HG02642 (cell line): ENCODE results near the gene FBXO33.

ENCODE experiments used
- ATAC-seq: cut with Tn5 transposase; IDR thresholded peaks from one replicate; pipeline ENCODE4 v1.9.1; 2021; ENCODE audit warnings: mild to moderate bottlenecking; ENCODE audit not compliant: unreplicated experiment, poor library complexity

Gene FBXO33

DNA sequence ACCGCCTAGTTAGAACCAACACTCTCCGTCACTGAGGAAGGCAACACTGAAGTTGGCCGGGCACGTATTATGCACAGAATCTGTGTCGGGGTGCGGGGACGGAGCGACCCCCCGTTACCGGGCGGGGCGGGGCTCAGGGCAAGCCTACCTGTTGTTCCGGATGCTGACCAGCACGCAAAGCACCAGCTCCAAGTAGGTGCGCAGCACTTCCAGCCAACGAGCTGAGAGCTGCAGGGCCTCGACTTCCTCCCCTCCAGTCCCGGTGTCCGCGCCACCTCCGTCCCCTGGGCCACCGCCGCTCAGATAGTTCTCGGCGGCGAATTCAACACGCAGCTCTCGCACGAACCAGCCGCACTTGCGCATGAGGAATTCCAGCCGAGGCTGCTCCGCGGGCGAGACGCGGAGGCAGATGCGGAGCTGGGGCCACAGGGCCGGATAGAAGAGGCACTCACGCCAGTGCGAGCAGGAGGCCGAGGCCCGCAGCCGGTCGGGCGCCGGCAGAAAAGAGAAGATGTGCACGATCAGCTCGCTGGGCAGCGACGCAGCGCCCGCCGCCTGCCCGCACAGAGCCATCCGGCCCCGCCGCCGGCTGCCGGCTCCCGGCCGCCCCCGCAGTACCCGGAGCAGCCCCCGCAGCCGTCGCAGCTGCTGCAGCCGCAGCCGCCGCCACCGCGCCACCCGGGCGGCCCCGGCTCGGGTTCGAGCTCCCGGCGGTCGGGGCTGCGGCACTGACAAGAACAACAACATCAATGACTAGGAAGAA, 636 bp downstream of the FBXO33 start:
- peak; percentile 21 for ATAC-seq

- no peak for ATAC-seq
Observed at GRCh38 chr14:39430762-39431415, 1.3 kb downstream of the FBXO33 start.

GRCh38 chr14:39428118-39428517, 4.1 kb downstream of the FBXO33 start:
- no peak for ATAC-seq

DNA sequence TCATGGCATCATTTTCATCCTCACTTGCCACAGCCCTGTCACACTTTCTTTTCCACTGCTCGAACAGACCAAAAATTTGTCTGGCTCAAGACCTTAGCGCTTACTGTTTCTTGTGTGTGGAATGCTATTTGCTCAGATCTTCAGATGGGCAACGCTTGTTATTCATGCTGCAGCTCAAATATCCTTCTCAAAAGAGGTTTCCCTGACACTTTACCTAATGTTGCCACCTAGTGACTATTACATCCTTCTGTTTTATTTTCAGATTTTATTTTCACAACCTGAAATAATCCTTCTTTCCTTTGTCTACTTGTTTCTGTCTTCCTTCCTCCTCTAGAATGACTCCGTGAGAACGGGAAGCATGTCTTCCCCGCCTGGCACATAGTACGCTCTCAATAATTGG, 5.6 kb downstream of the FBXO33 start:
- no peak for ATAC-seq

DNA sequence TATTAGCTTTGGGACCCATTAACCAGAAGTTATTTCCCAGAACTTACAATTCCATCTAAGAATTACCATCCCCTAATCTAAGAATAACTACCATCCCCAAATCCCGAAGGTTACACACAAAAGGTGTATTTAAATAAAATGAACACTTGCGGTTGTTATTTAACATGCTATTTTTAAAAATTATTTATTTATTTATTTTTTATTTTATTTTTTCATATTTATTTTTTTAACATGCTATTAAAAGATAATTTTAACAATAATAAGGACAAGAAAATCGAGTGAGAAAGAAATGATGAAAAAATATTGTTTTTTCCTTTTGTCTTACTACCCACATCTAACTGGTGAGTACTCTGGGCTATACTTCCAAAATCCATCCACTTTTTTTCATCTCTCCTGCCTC, 6.3 kb downstream of the FBXO33 start:
- no peak for ATAC-seq

GRCh38 chr14:39423793-39424192, 8.4 kb downstream of the FBXO33 start:
- no peak for ATAC-seq

- ATAC-seq, result no peak
Observed at GRCh38 chr14:39422243-39422642, 10.0 kb downstream of the FBXO33 start.

DNA sequence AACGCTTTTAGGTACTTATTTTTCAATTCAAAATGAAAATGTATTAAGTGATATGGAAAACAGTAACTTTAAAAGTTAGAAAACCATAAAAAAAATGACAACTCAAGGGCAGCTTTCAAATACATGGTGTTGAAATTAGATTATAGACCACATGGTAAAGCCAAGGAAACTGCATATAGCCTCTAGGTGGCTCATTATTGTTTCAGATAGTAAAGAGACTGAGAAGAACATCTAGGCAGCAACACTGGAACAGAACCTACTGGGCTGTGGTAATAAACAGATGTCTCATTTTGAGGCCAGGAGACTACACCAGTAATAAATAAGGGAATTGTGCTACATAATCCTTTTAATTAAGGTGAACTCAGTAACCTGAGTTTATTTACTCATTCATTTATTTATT, 13.0 kb downstream of the FBXO33 start:
- no peak for ATAC-seq

DNA sequence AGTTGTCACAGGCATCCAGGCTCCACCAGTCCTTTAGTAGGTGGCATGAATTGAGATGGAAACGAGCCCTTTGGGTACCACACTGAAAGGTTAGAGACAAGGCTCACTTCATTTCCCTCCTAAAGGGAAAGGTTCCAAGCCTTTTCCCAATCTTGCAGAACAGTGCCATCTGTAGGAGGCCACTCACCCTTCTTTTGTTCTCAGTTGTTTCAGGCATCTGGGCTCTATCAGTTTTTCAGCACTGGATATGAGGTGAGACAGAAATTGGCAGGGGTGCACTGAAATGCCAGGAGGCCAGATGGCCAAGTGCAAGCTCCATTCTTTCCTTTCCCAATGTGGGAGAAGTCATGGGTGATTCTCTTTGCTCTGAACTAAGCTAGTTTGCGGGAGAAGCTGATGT, 15.2 kb downstream of the FBXO33 start:
- ATAC-seq, result no peak

DNA sequence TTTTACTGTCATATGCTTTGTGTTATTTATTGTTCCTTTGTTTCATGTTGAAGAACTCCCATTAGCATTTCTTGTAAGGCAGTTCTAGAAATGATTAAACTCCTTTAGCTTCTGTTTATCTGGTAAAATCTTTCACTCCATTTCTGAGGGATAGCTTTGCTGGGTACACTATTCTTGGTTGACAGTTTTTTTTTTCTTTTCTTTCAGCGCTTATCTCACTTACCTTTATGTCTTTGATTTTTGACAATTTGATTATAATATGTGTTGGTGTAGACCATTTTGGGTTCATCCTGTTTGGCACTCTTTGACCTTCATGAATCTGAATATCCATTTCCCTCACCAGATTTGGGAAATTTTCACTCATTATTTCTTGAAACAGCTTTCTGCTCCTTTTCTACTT, 16.2 kb downstream of the FBXO33 start:
- no peak for ATAC-seq

DNA sequence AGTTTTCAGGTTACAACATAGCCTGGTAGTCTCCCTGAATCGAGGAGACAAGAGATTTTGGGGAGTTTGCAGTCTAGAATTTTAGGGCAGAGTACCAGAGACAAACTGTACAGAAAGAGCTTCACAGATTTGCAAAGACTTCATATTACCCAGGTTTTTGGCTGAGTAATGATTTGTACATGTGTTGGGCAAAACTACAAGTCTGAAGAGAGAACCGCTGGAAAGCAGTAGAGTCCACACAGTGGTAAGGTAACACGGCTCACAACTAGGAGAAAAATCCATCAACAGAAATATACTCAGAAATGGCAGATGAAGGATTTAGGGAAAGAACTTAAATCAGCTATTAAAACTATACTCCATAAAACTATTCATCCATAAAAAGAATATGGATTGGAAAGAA, 25.7 kb downstream of the FBXO33 start:
- no peak for ATAC-seq

- ATAC-seq, result no peak
Observed at GRCh38 chr14:39398382-39398781, 33.9 kb downstream of the FBXO33 start.

DNA sequence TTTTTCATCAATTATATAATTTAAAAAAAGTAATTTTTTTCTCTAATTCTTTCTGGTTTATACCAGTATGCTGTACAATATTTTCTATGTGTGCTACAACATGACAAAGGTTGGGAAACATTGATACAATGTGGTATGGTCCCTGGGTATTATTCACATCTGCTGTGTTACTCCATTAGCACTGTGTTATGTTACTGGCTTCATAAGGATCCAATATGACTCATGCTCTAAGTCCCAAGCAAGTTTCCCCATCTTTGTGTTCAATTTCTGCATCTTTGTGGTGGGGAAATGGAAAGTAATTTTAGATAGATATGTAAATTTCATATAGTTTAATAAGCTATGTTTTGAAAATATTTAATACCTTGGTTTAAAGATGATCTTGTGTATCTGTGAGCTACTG, 35.8 kb downstream of the FBXO33 start:
- ATAC-seq, result no peak

- ATAC-seq, result no peak
Observed at GRCh38 chr14:39395555-39396254, 36.5 kb downstream of the FBXO33 start.

- no peak for ATAC-seq
Observed at GRCh38 chr14:39393289-39393688, 38.9 kb downstream of the FBXO33 start.

GRCh38 chr14:39384177-39384576, 48.1 kb downstream of the FBXO33 start:
- ATAC-seq, result no peak

DNA sequence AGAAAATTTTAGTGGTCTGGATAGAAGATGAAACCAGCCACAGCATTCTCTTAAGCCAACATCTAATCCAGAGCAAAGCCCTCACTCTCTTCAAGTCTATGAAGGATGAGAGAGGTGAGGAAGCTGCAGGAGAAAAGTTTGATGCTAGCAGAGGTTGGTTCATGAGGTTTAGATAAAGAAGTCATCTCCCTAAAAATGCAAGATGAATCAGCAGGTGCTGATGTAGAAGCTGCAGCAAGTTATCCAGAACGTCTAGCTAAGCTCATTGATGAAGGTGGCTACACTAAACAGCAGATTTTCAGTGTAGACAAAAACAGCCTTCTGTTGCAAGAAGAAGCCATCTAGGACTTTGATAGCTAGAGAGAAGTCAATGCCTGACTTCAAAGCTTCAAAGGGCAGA, 48.5 kb downstream of the FBXO33 start:
- ATAC-seq, result no peak

GRCh38 chr14:39383026-39383660, 49.1 kb downstream of the FBXO33 start:
- ATAC-seq, result peak; percentile 50

GRCh38 chr14:39382463-39382862, 49.8 kb downstream of the FBXO33 start:
- ATAC-seq, result no peak

GRCh38 chr14:39381366-39381765, 50.9 kb downstream of the FBXO33 start:
- no peak for ATAC-seq
